ENCODE measurements around the gene GYS2. TPM values are rescaled to one million over a fixed set of nuclear protein-coding genes. Genes with fewer than 3 reads are reported as not detected.
"Not testable (repeated sequence)": the region's sequence is repeated elsewhere in the genome, so short reads cannot be mapped to it uniquely, and the experiment has no call there.

Gene GYS2
- total and polyA plus RNA-seq, 7 experiments from 2014 or later: 0.12 to 0.27 TPM; not detected in 5

GRCh38 chr12:21602774-21603173 is 1.9 kb downstream of the GYS2 start:
- ChIA-PET POLR2A (no interaction called here), CTCF (no interaction called here)
- peaks cover 0 to 2% (median 0%) of the 10 kb centered on the region in 7 donors for H3K4me1 Mint-ChIP-seq
- intact Hi-C loops (cut with micrococcal nuclease): loop anchor here in 1 of 2 donors (10.0 kb wide), 1 partner anchor 308 kb away; no protein-coding TSS in a partner anchor
- H3K27me3 Mint-ChIP-seq: peaks cover 0 to 15% (median 0%) of the 10 kb centered on the region in 5 donors
- no peaks in the 10 kb centered on the region for H3K36me3 Mint-ChIP-seq
- peak overlapping the region in 1 of 9 donors; percentile 14 for H3K27ac Mint-ChIP-seq
- Histone ChIP-seq H3K4me1 (ENCODE audit: control insufficient read depth in 2 of 2, insufficient read depth in 2 of 2, low read length in 2 of 2) (peaks cover 0 to under 1% of the 10 kb centered on the region in 2 donors), H3K27me3 (ENCODE audit: control insufficient read depth in 2 of 2, insufficient read depth in 2 of 2, low read length in 2 of 2) (no peaks in the 10 kb centered on the region), H3K27ac (ENCODE audit: low read depth, low read length) (no peak overlapping the region), H3K4me3 (ENCODE audit: low read length) (no peak overlapping the region), H3K36me3 (ENCODE audit: control insufficient read depth in 2 of 3, insufficient read depth in 3 of 3, low read length in 3 of 3) (no peaks in the 10 kb centered on the region), H3K9me3 (ENCODE audit: control insufficient read depth in 2 of 3, low read length in 3 of 3) (no peaks in the 10 kb centered on the region)
- DNase-seq (no peak), ATAC-seq (no peak)
- H3K4me3 Mint-ChIP-seq: no peak overlapping the region
- H3K9me3 Mint-ChIP-seq: peaks cover 0 to 1% (median 0%) of the 10 kb centered on the region in 11 donors

GRCh38 chr12:21600196-21600595 is 4.5 kb downstream of the GYS2 start:
- intact Hi-C loops (cut with micrococcal nuclease): loop anchor here in 1 of 2 donors (10.0 kb wide), 1 partner anchor 305 kb away; no protein-coding TSS in a partner anchor
- Mint-ChIP-seq H3K4me1 (peaks cover 0 to 2% (median 0%) of the 10 kb centered on the region in 7 donors), H3K27me3 (peaks cover 0 to 17% (median 0%) of the 10 kb centered on the region in 5 donors), H3K27ac (peak overlapping the region in 1 of 9 donors; percentile 60), H3K4me3 (no peak overlapping the region), H3K9me3 (peaks cover 0 to 7% (median 0%) of the 10 kb centered on the region in 11 donors), H3K36me3 (peaks cover 0 to 4% (median 0%) of the 10 kb centered on the region in 5 donors)
- H3K27ac ChIP-seq (ENCODE audit: low read depth, low read length): no peak overlapping the region
- ATAC-seq: no peak
- H3K4me3 ChIP-seq (ENCODE audit: low read length): no peak overlapping the region
- H3K36me3 ChIP-seq (ENCODE audit: control insufficient read depth in 2 of 3, insufficient read depth in 3 of 3, low read length in 3 of 3): no peaks in the 10 kb centered on the region
- DNase-seq: no peak
- no peaks in the 10 kb centered on the region for H3K27me3 ChIP-seq (ENCODE audit: control insufficient read depth in 2 of 2, insufficient read depth in 2 of 2, low read length in 2 of 2)
- ChIA-PET POLR2A (no interaction called here), CTCF (no interaction called here)
- no peaks in the 10 kb centered on the region for H3K4me1 ChIP-seq (ENCODE audit: control insufficient read depth in 2 of 2, insufficient read depth in 2 of 2, low read length in 2 of 2)
- no peaks in the 10 kb centered on the region for H3K9me3 ChIP-seq (ENCODE audit: control insufficient read depth in 2 of 3, low read length in 3 of 3)

- H3K27me3 Mint-ChIP-seq: peaks cover 0 to 16% (median 0%) of the 10 kb centered on the region in 5 donors
- peaks cover 0 to 7% (median 0%) of the 10 kb centered on the region in 11 donors for H3K9me3 Mint-ChIP-seq
- Histone ChIP-seq H3K9me3 (ENCODE audit: control insufficient read depth in 2 of 3, low read length in 3 of 3) (no peaks in the 10 kb centered on the region), H3K27ac (ENCODE audit: low read depth, low read length) (no peak overlapping the region), H3K36me3 (ENCODE audit: control insufficient read depth in 2 of 3, insufficient read depth in 3 of 3, low read length in 3 of 3) (no peaks in the 10 kb centered on the region), H3K4me1 (ENCODE audit: control insufficient read depth in 2 of 2, insufficient read depth in 2 of 2, low read length in 2 of 2) (no peaks in the 10 kb centered on the region), H3K27me3 (ENCODE audit: control insufficient read depth in 2 of 2, insufficient read depth in 2 of 2, low read length in 2 of 2) (no peaks in the 10 kb centered on the region), H3K4me3 (ENCODE audit: low read length) (no peak overlapping the region)
- no peak for ATAC-seq
- POLR2A ChIA-PET: no interaction called here
- CTCF ChIA-PET: no interaction called here
- H3K36me3 Mint-ChIP-seq: peaks cover 0 to 4% (median 0%) of the 10 kb centered on the region in 5 donors
- intact Hi-C loops (cut with micrococcal nuclease): no loop called here
- H3K4me1 Mint-ChIP-seq: peaks cover 0 to 2% (median 0%) of the 10 kb centered on the region in 7 donors
- H3K27ac Mint-ChIP-seq: no peak overlapping the region
- no peak overlapping the region for H3K4me3 Mint-ChIP-seq
- no peak for DNase-seq
These were observed 5.3 kb downstream of the GYS2 start for GRCh38 chr12:21599143-21599999.

- Histone ChIP-seq H3K36me3 (ENCODE audit: control insufficient read depth in 2 of 3, insufficient read depth in 3 of 3, low read length in 3 of 3) (no peaks in the 10 kb centered on the region), H3K9me3 (ENCODE audit: control insufficient read depth in 2 of 3, low read length in 3 of 3) (no peaks in the 10 kb centered on the region), H3K27ac (ENCODE audit: low read depth, low read length) (no peak overlapping the region), H3K4me3 (ENCODE audit: low read length) (no peak overlapping the region), H3K27me3 (ENCODE audit: control insufficient read depth in 2 of 2, insufficient read depth in 2 of 2, low read length in 2 of 2) (no peaks in the 10 kb centered on the region), H3K4me1 (ENCODE audit: control insufficient read depth in 2 of 2, insufficient read depth in 2 of 2, low read length in 2 of 2) (no peaks in the 10 kb centered on the region)
- Mint-ChIP-seq H3K4me1 (peaks cover 0 to 2% (median 0%) of the 10 kb centered on the region in 7 donors), H3K4me3 (no peak overlapping the region), H3K9me3 (peaks cover 0 to 7% (median 0%) of the 10 kb centered on the region in 11 donors), H3K27me3 (peaks cover 0 to 13% (median 0%) of the 10 kb centered on the region in 5 donors), H3K36me3 (peaks cover 0 to 4% (median 0%) of the 10 kb centered on the region in 5 donors), H3K27ac (no peak overlapping the region)
- DNase-seq (no peak), ATAC-seq (no peak)
- ChIA-PET POLR2A (no interaction called here), CTCF (no interaction called here)
- intact Hi-C loops (cut with micrococcal nuclease): no loop called here
These were observed 6.0 kb downstream of the GYS2 start for GRCh38 chr12:21598651-21599050.

DNA sequence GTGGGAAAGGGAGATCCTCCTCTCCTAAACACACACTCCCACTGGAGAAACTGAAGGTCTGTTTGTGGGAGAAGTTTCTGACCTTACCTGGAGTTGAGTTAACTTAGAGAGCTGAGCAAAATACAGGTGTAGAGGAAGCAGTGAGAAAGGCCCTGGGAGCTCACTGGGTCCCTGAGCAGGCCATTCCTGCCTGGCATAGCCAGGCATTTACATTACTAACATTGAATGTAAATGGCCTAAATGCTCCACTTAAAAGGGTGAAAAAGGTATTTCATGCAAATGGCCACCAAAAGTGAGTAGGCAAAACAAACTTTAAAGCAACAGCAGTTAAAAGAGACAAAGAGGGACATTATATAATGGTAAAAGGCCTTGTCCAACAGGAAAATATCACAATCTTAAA is 9.3 kb downstream of the GYS2 start:
- H3K36me3 ChIP-seq (ENCODE audit: control insufficient read depth in 2 of 3, insufficient read depth in 3 of 3, low read length in 3 of 3); H3K4me1 ChIP-seq (ENCODE audit: control insufficient read depth in 2 of 2, insufficient read depth in 2 of 2, low read length in 2 of 2); ATAC-seq; H3K4me3 ChIP-seq (ENCODE audit: low read length); POLR2A ChIA-PET; H3K27me3 Mint-ChIP-seq; H3K27ac Mint-ChIP-seq; intact Hi-C loops (cut with micrococcal nuclease); DNase-seq; H3K4me1 Mint-ChIP-seq; H3K27ac ChIP-seq (ENCODE audit: low read depth, low read length); H3K27me3 ChIP-seq (ENCODE audit: control insufficient read depth in 2 of 2, insufficient read depth in 2 of 2, low read length in 2 of 2); H3K4me3 Mint-ChIP-seq: not testable (repeated sequence)
- H3K9me3 ChIP-seq (ENCODE audit: control insufficient read depth in 2 of 3, low read length in 3 of 3): peaks cover 0 to 16% (median 0%) of the 10 kb centered on the region in 3 experiments
- Mint-ChIP-seq H3K9me3 (peaks cover 0 to 28% (median 20%) of the 10 kb centered on the region in 11 donors), H3K36me3 (peaks cover 6 to 18% (median 9%) of the 10 kb centered on the region in 5 donors)
- CTCF ChIA-PET: interaction anchor here (0.7 kb wide), 1 partner anchor 20 kb away, joined by 3 read pairs; no protein-coding TSS in a partner anchor

DNA sequence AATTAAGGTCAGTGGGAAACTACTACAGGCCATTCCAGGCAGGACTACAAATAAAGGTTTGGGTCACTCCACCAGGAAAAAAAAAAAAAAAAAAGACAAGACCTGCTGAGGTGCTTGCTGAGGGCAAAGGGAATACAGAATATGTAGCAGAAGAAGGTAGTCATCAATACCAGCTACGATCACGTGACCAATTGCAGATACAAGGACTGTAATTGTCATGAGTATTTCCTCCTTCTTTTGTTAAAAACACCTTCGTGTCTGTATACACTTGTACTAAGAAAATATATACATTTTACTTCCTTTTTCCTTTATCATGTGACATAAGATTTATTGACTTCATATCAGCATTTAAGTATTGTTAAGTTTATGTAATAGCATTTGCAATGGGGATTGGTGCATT is 19.2 kb downstream of the GYS2 start:
- intact Hi-C loops (cut with micrococcal nuclease): no loop called here
- H3K36me3 Mint-ChIP-seq: peaks cover 0 to 10% (median 3%) of the 10 kb centered on the region in 5 donors
- Histone ChIP-seq H3K9me3 (ENCODE audit: control insufficient read depth in 2 of 3, low read length in 3 of 3) (peaks cover 0 to 4% (median 0%) of the 10 kb centered on the region in 3 experiments), H3K36me3 (ENCODE audit: control insufficient read depth in 2 of 3, insufficient read depth in 3 of 3, low read length in 3 of 3) (no peaks in the 10 kb centered on the region), H3K4me3 (ENCODE audit: low read length) (no peak overlapping the region), H3K4me1 (ENCODE audit: control insufficient read depth in 2 of 2, insufficient read depth in 2 of 2, low read length in 2 of 2) (no peaks in the 10 kb centered on the region), H3K27ac (ENCODE audit: low read depth, low read length) (no peak overlapping the region), H3K27me3 (ENCODE audit: control insufficient read depth in 2 of 2, insufficient read depth in 2 of 2, low read length in 2 of 2) (no peaks in the 10 kb centered on the region)
- no peak for DNase-seq
- POLR2A ChIA-PET: no interaction called here
- peaks cover 4 to 19% (median 5%) of the 10 kb centered on the region in 5 donors for H3K27me3 Mint-ChIP-seq
- H3K9me3 Mint-ChIP-seq: peaks cover 0 to 13% (median 2%) of the 10 kb centered on the region in 11 donors
- H3K4me1 Mint-ChIP-seq: no peaks in the 10 kb centered on the region
- H3K27ac Mint-ChIP-seq: no peak overlapping the region
- no peak for ATAC-seq
- no peak overlapping the region for H3K4me3 Mint-ChIP-seq
- CTCF ChIA-PET: no interaction called here

Data from naive thymus-derived CD4-positive, alpha-beta T cell (primary cell).